HG02884 (cell line): ENCODE measurements around the gene THBS2.
"Not testable (repeated sequence)": the region's sequence is repeated elsewhere in the genome, so short reads cannot be mapped to it uniquely, and the experiment has no call there.

Experiments
- ATAC-seq: cut with Tn5 transposase; IDR thresholded peaks from one replicate; pipeline ENCODE4 v1.9.1; 2021; ENCODE audit warnings: mild to moderate bottlenecking, moderate library complexity; ENCODE audit not compliant: unreplicated experiment

THBS2 gene

GRCh38 chr6:169273511-169273910 is 19.9 kb upstream of the THBS2 start:
- no peak for ATAC-seq

DNA sequence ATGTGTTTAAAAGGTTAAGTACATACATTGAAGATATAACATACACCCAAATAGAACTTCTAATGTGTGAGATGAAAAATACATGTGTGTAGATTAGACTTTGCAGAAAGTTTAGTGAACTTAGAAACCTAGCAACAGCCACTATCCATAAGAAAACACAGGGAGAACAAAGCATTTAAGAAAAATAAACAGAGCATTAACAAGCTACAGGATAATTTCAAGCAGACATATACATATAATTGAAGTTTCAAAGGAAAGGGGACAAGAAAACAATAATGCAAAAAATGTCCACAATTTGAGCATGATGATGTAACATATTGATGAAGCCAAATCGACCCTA is 18.2 kb upstream of the THBS2 start:
- ATAC-seq: no peak

DNA sequence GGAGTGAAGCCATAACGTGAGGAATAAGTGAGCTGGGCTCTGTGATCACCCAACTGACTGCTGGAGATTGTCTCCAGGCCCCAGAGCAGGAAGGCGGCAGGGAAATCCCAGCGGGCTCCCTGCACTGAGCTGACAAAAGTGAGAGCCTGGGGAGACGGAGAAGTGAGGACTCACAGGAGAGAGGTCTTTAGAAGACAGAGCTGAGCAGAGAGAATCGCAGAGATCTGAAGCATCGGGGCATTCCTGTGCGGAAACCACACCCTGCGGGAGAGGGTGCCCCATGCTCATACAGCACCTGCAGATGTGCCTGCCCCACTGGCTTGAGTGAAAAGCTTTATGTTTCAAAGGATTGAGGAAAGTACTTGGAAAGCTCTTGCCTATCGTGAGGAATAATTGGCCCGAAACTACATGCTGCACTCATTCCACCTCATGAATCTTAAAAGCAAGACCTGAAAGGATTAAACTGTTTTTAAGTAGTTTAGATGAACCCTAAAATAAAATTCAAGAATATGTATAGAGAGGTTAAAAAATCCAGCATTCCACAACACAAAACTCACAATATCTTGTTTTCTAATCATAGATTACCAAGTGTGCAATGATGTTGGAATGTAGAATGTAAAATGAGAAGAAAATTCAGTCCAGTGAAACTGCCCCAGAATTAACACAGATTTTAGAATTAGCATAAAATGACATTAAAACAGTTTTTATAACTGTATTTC is 17.7 kb upstream of the THBS2 start:
- no peak for ATAC-seq

DNA sequence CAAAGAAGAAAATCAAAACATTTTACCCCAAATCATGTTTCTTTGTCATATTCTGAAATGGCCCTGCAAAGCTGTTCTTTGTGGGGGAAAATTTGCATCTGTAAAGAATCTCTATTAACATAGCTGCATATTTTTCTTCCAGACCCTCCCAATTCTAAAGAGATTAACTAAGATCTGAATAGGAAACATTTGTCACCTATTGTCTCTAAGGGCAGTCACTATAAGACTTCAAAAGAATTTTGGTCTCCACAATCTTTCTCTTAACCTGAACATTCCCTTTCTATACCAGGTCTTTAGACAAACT is 16.4 kb upstream of the THBS2 start:
- not testable (repeated sequence) for ATAC-seq

DNA sequence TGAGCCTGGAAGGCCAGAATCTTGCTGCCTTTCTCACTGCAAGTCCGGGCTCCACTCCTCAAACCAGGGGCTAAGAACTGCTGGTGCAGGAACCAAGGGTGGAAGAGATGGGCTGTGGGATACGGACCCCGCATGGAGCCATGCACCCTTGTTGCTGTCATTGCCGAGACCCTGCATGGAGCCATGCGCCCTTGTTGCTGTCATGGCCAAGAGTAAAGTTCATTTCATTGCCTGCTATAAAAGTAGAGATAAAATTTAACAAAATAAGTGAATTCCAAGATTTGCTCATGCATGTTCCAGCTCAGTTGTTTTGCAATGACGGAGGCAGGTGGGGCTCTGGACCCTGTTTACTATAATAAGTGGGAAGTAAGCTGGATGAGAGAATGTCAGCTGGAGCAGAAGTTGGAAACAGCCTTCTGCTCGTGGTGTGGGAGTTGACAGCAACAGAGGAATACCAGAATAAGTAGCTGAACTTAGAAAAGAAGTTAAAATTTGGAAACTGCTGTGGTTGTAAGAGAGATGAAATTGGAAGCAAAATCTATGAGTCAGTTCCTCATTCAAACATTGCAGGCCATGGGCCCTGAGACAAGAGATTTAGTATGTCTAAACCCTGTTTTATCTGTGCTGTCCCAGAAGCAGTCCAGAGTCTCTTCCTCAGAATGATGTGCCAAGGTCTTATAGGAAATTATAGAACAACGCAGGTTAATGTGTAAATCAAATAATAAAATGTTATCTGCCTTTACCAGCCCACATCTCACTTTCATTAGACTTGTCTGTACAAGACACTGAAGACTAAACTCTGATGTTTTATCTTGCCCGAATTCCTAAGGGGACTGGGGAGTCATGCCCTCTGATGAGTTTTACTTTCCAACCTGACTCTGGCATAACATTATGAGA is 15.8 kb upstream of the THBS2 start:
- ATAC-seq: no peak

DNA sequence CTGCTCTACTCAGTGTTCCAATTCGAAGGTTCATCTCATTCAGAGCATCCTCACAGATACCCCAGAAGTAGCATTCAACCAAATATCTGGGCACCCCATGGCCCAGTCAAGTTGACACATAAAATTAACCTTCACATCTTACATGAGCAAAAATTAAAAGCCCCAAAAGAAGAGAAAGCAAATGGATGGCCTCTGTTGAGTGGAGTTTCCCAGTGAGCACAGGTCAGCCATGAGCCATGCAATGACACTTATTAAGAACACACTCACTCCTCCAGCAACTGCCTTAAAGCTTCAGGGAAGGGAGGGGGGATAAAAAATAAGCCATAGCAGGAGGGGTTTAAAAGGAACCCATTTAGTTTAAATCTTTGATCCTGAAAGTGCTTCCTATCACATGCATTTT is 14.6 kb upstream of the THBS2 start:
- no peak for ATAC-seq

DNA sequence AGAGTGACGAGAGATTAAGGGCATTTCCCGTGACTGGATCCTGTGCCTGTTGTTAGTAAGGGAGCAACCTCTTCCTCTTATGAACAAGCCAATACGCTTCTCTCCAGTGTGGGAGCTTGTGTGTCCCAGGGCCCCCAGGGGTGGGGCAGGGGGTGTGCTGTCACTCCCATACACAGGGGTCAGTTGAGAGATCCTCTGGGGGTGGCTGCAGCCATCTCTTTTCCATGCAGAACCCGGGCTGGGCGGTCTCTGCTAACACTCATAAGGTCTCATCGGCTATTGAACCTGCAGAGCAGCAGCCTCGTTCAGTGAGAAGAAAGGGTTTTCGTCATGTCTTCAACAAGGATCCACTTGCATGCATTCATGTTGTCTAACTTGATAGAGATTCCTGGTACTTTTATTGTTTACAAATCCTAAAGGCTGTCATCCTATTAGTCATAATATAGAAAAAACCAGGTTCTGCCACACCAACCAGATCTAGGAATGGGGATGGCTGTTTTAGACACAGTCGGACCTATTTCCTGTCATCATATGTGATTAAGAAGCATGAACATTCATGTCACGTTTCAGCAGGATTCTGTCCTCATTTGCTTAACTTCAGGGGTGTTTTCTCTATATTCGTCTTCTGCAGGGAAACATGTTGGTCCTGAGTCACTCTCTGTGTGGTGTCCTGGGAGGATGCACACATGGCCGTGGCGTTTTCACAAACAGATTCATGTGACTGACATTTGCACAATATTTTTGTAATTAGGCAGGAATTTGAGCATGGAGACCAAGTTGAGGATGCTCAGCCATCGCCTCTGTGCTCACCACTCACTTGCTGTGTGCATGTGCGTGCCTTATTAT is 13.3 kb upstream of the THBS2 start:
- no peak for ATAC-seq

GRCh38 chr6:169266261-169266660 is 12.6 kb upstream of the THBS2 start:
- no peak for ATAC-seq

- no peak for ATAC-seq
Observed at GRCh38 chr6:169265486-169266131, 12.0 kb upstream of the THBS2 start.

DNA sequence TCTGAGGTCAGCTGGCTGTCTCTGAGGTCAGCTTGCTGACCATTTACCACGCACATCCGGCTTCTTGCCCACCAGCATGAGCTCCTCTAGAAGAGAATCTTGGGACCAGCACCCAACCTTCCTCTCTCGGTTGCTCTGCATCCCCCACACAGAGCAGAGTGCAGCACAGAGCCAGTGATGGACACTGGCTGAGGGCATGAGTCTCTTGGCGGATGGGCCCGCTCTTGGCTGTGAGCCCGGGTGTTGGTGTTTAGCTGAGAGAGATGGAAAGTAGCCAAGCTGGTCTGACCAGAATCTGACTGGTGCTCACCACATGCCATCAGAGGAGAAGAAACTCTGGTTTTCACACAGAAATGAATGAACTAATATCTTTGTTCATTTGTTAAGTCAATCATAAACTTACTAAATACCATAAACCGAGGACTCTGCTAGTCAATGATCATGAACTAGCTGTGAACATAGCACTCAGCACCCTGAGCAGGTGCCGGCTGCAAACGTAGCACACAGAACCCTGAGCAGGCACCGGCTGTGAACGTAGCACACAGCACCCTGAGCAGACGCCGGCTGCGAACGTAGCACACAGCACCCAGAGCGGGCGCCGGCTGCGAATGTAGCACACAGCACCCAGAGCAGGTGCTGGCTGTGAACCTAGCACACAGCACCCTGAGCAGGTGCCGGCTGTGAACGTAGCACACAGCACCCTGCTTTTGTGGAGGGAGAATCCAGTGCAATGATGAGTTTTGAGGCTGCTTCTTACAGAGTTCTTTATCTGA is 10.4 kb upstream of the THBS2 start:
- ATAC-seq: no peak

GRCh38 chr6:169263374-169263773 is 9.7 kb upstream of the THBS2 start:
- no peak for ATAC-seq

- not testable (repeated sequence) for ATAC-seq
Observed at GRCh38 chr6:169262602-169263001, 9.0 kb upstream of the THBS2 start.

GRCh38 chr6:169256518-169256917 is 2.9 kb upstream of the THBS2 start:
- ATAC-seq: no peak

DNA sequence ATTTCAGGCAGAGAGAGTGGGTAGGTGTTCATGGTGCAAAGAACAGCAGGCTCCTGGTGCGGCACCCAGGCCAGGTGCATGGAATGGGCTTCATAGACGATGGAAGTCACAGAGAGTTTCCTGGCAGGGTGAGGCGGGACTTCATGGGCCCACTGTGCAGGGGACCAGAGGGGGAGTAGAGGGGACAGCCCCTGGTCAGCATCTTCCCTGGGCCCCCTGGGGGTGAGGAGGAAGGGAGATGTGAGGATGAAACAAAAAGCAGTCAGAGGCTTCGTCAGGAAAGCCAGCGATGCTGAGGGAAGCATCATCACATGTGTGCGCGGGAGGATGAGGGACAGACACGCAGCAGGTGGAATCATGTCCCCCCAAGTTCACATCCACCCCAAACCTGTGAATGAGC is 2.4 kb upstream of the THBS2 start:
- ATAC-seq: no peak

GRCh38 chr6:169255643-169256042 is 2.0 kb upstream of the THBS2 start:
- no peak for ATAC-seq

GRCh38 chr6:169254456-169255316 is 1.0 kb upstream of the THBS2 start:
- ATAC-seq: no peak

- ATAC-seq: no peak
Observed at GRCh38 chr6:169252505-169253189, 999 bp downstream of the THBS2 start.

- no peak for ATAC-seq
Observed at GRCh38 chr6:169251822-169252504, 1.7 kb downstream of the THBS2 start.
